Measurements from ENCODE around the gene ANLN. TPM values are rescaled to one million over a fixed set of nuclear protein-coding genes. Genes with fewer than 3 reads are reported as not detected.
"Not testable (repeated sequence)": the region's sequence is repeated elsewhere in the genome, so short reads cannot be mapped to it uniquely, and the experiment has no call there.

ANLN gene
- total and polyA plus RNA-seq, 2 experiments from 2014 or later: 26.9 to 66.7 TPM

DNA sequence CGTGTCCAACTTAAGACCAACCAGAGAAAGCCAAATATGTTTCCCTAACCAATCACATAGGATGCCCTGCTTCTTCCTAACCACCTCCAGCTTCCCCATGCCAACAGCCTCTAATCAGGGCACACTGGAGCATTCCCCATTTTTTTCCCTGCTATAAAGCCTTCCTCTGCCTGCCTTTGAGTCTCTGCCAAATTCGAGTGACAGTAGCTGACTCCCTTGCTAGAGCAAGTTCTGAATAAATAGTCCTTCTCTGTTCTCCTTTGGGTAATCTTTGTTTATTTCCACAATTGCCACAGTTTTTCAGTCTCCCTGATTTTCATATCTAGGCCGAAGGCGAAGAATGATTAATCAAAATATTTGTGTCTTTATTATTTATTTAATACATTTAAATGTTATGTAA, 96.7 kb downstream of the ANLN start:
- H3F3A ChIP-seq (replicated peaks; ENCODE audit: low read depth): no peaks in the 10 kb centered on the region
- no peak overlapping the region for H3K4me2 ChIP-seq
- Mint-ChIP-seq H3K4me1 (no peaks in the 10 kb centered on the region), H3K9me3 (peaks cover 8% of the 10 kb centered on the region; the same call in 2 of the 3 replicates), H3K27me3 (ENCODE audit: insufficient read depth, low read depth, poor library complexity) (peaks cover 2% of the 10 kb centered on the region), H3K27ac (no peak overlapping the region), H3K4me3 (no peak overlapping the region), H3K36me3 (ENCODE audit: low read depth) (no peaks in the 10 kb centered on the region)
- no peaks in the 10 kb centered on the region for H3K79me2 ChIP-seq (replicated peaks; ENCODE audit: insufficient read depth)
- DNase-seq (ENCODE audit: low spot score) (no peak), ATAC-seq (no peak)
- H2AFZ ChIP-seq: no peak overlapping the region
- H4K20me1 ChIP-seq (replicated peaks; ENCODE audit: insufficient read depth): no peaks in the 10 kb centered on the region
- H3K27me3 ChIP-seq (ENCODE audit: insufficient read depth): no peaks in the 10 kb centered on the region
- H3K4me3 ChIP-seq: no peak overlapping the region
- H3K4me1 ChIP-seq (ENCODE audit: insufficient read depth): no peaks in the 10 kb centered on the region
- no peak for TF ChIP-seq NANOG (IDR thresholded peaks at IDR 0.05; ENCODE audit: borderline replicate concordance)
- no peak for TF ChIP-seq ZNF331 (CRISPR knock-in tag; IDR thresholded peaks at IDR 0.05; ENCODE audit: low read depth)
- no peaks in the 10 kb centered on the region for H3K36me3 ChIP-seq (ENCODE audit: insufficient read depth)
- H3K9me2 ChIP-seq (ENCODE audit: insufficient read depth): 0 out of 2 replicates have a peak, but pooled peaks cover 5% of the 10 kb centered on the region
- H3K27ac ChIP-seq (ENCODE audit: low read depth): no peak overlapping the region

DNA sequence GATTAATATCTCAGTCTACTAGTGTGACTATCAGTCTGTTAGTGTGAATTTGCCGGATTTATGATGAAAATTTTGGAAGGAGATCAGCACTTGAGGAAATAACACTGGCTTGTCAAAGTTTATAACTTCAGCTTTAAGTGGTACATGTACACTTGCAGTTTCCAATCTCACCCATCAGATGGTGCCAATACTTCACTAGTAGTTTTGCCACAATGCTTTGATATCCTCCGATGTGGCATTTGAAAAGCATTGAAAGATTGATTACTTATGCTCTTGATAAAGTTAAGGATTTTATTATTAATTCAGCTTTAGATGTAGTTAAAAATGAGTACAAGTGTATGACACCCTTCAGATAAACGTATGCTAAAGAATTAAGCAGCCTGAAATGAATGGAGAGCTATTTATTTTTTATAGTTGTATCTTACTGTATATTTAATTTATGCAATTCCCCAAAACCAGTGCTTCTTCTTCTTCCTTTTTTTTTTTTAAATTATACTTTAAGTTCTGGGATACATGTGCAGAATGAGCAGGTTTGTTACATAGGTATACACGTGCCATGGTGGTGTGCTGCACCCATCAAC, 98.2 kb downstream of the ANLN start:
- Mint-ChIP-seq H3K27ac (no peak overlapping the region), H3K4me3 (no peak overlapping the region), H3K27me3 (ENCODE audit: insufficient read depth, low read depth, poor library complexity) (peaks cover 2% of the 10 kb centered on the region), H3K4me1 (no peaks in the 10 kb centered on the region), H3K36me3 (ENCODE audit: low read depth) (no peaks in the 10 kb centered on the region), H3K9me3 (peaks cover 8% of the 10 kb centered on the region; the same call in 2 of the 3 replicates)
- Histone ChIP-seq H4K20me1 (replicated peaks; ENCODE audit: insufficient read depth) (no peaks in the 10 kb centered on the region), H3K4me3 (no peak overlapping the region), H3K4me2 (no peak overlapping the region), H3F3A (replicated peaks; ENCODE audit: low read depth) (no peaks in the 10 kb centered on the region), H3K9me2 (ENCODE audit: insufficient read depth) (no peaks in the 10 kb centered on the region), H3K79me2 (replicated peaks; ENCODE audit: insufficient read depth) (no peaks in the 10 kb centered on the region), H3K36me3 (ENCODE audit: insufficient read depth) (no peaks in the 10 kb centered on the region), H3K4me1 (ENCODE audit: insufficient read depth) (no peaks in the 10 kb centered on the region), H2AFZ (no peak overlapping the region), H3K27ac (ENCODE audit: low read depth) (no peak overlapping the region), H3K27me3 (ENCODE audit: insufficient read depth) (no peaks in the 10 kb centered on the region)
- ATAC-seq (no peak), DNase-seq (ENCODE audit: low spot score) (peak; percentile 66)
- TF ChIP-seq, protein P1, sequence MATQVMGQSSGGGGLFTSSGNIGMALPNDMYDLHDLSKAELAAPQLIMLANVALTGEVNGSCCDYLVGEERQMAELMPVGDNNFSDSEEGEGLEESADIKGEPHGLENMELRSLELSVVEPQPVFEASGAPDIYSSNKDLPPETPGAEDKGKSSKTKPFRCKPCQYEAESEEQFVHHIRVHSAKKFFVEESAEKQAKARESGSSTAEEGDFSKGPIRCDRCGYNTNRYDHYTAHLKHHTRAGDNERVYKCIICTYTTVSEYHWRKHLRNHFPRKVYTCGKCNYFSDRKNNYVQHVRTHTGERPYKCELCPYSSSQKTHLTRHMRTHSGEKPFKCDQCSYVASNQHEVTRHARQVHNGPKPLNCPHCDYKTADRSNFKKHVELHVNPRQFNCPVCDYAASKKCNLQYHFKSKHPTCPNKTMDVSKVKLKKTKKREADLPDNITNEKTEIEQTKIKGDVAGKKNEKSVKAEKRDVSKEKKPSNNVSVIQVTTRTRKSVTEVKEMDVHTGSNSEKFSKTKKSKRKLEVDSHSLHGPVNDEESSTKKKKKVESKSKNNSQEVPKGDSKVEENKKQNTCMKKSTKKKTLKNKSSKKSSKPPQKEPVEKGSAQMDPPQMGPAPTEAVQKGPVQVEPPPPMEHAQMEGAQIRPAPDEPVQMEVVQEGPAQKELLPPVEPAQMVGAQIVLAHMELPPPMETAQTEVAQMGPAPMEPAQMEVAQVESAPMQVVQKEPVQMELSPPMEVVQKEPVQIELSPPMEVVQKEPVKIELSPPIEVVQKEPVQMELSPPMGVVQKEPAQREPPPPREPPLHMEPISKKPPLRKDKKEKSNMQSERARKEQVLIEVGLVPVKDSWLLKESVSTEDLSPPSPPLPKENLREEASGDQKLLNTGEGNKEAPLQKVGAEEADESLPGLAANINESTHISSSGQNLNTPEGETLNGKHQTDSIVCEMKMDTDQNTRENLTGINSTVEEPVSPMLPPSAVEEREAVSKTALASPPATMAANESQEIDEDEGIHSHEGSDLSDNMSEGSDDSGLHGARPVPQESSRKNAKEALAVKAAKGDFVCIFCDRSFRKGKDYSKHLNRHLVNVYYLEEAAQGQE (IDR thresholded peaks at IDR 0.05; ENCODE audit: unreplicated experiment): no peak
- TF ChIP-seq, protein P2, sequence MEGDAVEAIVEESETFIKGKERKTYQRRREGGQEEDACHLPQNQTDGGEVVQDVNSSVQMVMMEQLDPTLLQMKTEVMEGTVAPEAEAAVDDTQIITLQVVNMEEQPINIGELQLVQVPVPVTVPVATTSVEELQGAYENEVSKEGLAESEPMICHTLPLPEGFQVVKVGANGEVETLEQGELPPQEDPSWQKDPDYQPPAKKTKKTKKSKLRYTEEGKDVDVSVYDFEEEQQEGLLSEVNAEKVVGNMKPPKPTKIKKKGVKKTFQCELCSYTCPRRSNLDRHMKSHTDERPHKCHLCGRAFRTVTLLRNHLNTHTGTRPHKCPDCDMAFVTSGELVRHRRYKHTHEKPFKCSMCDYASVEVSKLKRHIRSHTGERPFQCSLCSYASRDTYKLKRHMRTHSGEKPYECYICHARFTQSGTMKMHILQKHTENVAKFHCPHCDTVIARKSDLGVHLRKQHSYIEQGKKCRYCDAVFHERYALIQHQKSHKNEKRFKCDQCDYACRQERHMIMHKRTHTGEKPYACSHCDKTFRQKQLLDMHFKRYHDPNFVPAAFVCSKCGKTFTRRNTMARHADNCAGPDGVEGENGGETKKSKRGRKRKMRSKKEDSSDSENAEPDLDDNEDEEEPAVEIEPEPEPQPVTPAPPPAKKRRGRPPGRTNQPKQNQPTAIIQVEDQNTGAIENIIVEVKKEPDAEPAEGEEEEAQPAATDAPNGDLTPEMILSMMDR (conservative IDR thresholded peaks at IDR 0.05; ENCODE audit: low read depth in 2 of 2): peak; percentile 83 to 87
- no peak for TF ChIP-seq JUNB (IDR thresholded peaks at IDR 0.05; ENCODE audit: unreplicated experiment)

DNA sequence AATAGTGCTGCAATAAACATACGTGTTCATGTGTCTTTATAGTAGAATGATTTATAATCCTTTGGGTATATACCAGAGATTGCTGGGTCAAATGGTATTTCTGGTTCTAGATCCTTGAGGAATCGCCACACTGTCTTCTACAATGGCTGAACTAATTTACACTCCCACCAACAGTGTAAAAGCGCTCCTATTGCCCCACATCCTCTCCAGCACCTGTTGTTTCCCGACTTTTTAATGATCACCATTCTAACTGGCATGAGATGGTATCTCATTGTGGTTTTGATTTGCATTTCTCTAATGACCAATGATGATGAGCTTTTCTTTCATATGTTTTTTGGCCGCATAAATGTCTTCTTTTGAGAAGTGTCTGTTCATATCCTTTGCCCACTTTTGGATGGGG, 99.0 kb downstream of the ANLN start:
- H3K9me2 ChIP-seq (ENCODE audit: insufficient read depth); H3K4me1 ChIP-seq (ENCODE audit: insufficient read depth); ATAC-seq; H3K27me3 ChIP-seq (ENCODE audit: insufficient read depth); DNase-seq (ENCODE audit: low spot score); H3K79me2 ChIP-seq (replicated peaks; ENCODE audit: insufficient read depth); H3K36me3 ChIP-seq (ENCODE audit: insufficient read depth); H3K27ac Mint-ChIP-seq; H3K4me3 ChIP-seq; H3K27ac ChIP-seq (ENCODE audit: low read depth); H3F3A ChIP-seq (replicated peaks; ENCODE audit: low read depth); H2AFZ ChIP-seq; H3K27me3 Mint-ChIP-seq (ENCODE audit: insufficient read depth, low read depth, poor library complexity); H4K20me1 ChIP-seq (replicated peaks; ENCODE audit: insufficient read depth); H3K4me1 Mint-ChIP-seq; H3K4me3 Mint-ChIP-seq; H3K4me2 ChIP-seq; H3K9me3 Mint-ChIP-seq; H3K36me3 Mint-ChIP-seq (ENCODE audit: low read depth): not testable (repeated sequence)
